HEK293T (cell line): Measurements from ENCODE around the gene UBL4A.

Experiments
- ARNT ChIP-seq: fragments of 450-650 bp; IDR thresholded peaks from 2 replicates; pipeline ENCODE4 v1.6.1; 2017; ENCODE audit warnings: mild to moderate bottlenecking
- BHLHE40 ChIP-seq: fragments of 450-650 bp; IDR thresholded peaks from 2 replicates; pipeline ENCODE4 v1.6.1; 2016; ENCODE audit warnings: mild to moderate bottlenecking, moderate library complexity, borderline replicate concordance
- PKNOX1 ChIP-seq: fragments of 450-650 bp; IDR thresholded peaks from 2 replicates; pipeline ENCODE4 v1.6.1; 2016
- SP1 ChIP-seq: fragments of 450-650 bp; IDR thresholded peaks from 2 replicates; pipeline ENCODE4 v1.6.1; 2017
- ZNF384 ChIP-seq: fragments of 450-650 bp; IDR thresholded peaks from 2 replicates; pipeline ENCODE4 v1.6.1; 2016

GRCh38 chrX:154476821-154477220 lies 9.6 kb downstream of the UBL4A start:
- TF ChIP-seq ARNT = no peak
- no peak for TF ChIP-seq BHLHE40
- no peak for TF ChIP-seq ZNF384
- TF ChIP-seq PKNOX1 = no peak
- TF ChIP-seq SP1 = no peak
